Umbilical cord (tissue), 2 donors: ENCODE results near the gene SNX8. TPM values are rescaled to one million over a fixed set of nuclear protein-coding genes. Genes with fewer than 3 reads are reported as not detected.
A peak's percentile ranks its signal among the peaks of the same experiment; 100 is the strongest.
"Not testable (repeated sequence)": the region's sequence is repeated elsewhere in the genome, so short reads cannot be mapped to it uniquely, and the experiment has no call there.

Source experiments
- DNase-seq: peaks from one replicate; pipeline ENCODE4 v3.0.0-alpha.2; 2015; ENCODE audit warnings: low spot score
- total RNA-seq: library from RNA; depleted of rRNA; stranded (reverse); fragments of >200 nt; gene quantifications from one replicate; pipeline ENCODE4 v1.2.3, GENCODE V29; 2014; ENCODE audit warnings: low replicate concordance; ENCODE audit not compliant: insufficient read depth

SNX8 gene
- total RNA-seq, 1 donor from 2014 or later, result 5.1 TPM

DNA sequence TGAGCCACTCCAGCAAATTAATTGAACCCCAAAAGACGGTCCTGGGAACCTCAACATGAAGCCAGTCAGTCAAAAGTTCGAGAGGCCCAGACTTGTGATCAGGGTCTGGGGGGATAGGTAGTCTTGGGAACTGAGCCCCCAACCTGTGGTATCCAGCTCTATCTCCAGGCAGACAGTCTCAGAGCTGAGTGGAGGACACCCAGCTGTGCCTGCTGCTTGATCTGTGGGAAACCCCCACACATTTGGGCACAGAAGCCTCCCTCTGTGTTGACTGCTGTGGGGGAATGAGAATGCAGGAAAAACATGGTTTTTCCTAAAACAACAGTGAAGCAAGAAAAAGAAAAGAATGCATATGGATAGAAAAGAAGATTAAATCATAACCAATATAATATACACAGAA is 16.3 kb upstream of the SNX8 start:
- DNase-seq, result no peak

DNA sequence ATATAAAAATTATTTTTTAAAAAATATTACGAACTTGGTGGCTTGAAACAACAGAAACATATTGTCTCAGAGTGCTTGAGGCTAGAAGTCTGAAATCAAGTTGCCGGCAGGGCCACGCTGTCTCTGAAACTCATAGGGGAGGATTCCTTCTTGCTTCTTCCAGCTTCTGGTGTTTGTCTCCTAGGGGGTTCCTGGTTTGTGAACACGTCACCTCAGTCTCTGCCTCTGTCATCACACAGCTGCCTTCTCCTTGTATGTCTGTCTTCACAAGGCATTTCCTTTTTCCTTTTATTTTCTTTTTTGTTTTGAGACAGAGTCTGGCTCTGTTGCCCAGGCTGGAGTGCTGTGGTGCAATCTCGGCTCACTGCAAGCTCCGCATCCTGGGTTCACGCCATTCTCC is 12.7 kb upstream of the SNX8 start:
- no peak for DNase-seq

DNA sequence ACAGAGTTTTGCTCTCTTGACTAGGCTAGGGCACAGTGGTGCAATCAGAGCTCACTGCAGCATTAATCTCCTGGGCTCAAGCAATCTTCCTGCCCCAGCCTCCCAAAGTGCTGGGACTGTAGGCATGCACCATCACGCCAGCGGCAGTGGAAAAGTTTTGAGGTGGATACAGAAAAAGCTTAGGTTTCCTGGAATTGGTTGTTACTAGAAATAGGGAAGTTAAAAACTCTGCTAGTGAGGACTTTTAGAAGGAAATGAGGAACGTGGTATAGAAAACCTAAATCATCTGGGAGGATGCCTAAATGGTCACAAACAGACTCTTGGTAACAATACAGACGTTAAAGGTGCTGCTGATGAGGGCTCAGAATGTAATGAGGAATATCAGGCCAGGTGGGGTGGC is 10.9 kb upstream of the SNX8 start:
- peak; percentile 35 for DNase-seq

DNA sequence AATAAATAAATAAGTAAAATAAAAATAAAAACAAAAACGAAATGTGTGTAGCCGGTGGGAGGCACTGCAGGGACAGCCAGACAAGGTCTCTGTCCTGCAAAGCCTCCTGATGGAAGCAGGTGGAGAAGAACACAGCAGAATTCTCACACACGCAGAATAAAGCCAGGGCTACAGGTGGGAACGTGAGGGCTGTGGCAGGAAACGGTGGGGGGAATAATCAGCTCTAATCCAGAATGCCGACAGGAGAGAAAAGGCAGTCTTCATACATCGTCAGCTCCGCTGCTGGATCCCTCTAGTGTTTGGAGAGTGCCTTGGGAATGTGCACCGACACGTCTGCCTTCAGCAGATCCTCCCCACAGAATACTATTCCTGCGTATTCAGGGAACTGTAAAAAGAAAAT is 6.8 kb upstream of the SNX8 start:
- no peak for DNase-seq

DNA sequence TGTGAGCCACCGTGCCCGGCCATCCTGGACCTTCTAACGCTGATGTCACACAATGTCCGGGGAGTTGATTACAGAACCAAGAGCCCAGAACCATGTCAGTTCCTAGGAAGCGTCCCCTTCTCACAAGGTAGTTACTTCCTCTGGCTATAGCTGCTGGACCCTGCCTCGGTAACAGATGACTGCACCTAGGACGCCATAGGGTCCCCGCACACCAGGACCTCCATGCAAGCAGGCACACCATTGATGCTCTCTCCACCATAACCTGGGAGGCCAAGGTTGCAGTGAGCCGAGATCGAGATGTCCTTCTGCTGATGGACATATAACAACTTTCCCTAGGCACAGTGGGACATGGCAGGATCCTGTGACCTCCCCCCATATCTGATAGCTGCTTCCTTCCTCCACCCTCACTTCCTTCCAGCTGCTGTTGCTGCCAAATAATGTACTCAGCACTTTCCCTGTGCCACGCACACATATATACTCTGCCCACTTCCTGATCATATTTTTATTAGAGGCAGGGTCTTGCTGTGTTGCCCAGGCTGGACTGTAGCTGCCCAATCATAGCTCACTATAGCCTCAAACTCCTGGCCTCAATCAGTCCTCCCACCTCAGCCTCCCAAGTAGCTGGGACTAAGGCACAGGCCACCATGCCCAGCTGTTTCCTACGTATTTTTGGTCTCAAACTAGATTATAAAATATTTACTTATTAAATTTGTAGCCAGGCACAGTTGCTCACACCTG is 3.5 kb upstream of the SNX8 start:
- DNase-seq, result no peak

DNA sequence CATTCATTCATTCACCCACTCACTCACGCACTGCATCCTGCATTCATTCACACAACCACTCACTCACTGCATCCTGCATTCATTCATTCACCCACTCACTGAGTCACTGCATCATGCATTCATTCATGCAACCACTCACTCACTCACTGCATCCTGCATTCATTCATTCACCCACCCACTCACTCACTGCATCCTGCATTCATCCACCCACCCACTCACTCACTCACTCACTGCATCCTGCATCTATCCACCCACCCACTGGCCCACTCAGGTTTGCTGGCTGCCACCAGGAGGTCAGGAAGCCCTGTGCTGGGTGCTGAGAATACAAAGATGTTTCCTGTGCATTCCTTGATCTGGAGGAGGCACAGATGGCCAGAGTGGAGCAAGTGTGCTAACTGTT is 2.3 kb upstream of the SNX8 start:
- DNase-seq, result no peak

DNA sequence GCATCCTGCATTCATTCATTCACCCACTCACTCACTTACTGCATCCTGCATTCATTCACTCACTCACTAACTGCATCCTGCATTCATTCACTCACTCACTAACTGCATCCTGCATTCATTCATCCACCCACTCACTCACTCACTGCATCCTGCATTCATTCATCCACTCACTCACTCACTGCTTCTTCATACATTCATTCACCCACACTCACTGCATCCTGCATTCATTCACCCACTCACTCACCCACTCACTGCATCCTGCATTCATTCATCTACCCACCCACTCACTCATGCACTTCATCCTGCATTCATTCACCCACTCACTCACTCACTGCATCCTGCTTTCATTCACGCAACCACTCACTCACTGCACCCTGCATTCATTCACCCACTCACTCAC is 1.5 kb upstream of the SNX8 start:
- DNase-seq, result no peak

DNA sequence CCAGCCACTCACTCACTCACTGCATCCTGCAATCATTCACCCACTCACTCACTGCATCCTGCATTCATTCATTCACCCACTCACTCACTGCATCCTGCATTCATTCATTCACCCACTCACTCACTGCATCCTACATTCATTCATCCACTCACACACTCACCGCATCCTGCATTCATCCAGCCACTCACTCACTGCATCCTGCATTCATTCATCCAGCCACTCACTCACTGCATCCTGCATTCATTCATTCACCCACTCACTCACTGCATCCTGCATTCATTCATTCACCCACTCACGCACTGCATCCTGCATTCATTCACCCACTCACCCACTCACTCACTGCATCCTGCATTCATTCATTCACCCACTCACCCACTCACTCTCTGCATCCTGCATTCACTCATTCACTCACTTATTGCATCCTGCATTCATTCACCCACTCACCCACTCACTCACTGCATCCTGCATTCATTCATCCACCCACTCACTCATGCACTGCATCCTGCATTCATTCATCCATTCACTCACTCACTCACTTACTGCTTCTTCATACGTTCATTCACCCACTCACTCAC is 802 bp upstream of the SNX8 start:
- not testable (repeated sequence) for DNase-seq

DNA sequence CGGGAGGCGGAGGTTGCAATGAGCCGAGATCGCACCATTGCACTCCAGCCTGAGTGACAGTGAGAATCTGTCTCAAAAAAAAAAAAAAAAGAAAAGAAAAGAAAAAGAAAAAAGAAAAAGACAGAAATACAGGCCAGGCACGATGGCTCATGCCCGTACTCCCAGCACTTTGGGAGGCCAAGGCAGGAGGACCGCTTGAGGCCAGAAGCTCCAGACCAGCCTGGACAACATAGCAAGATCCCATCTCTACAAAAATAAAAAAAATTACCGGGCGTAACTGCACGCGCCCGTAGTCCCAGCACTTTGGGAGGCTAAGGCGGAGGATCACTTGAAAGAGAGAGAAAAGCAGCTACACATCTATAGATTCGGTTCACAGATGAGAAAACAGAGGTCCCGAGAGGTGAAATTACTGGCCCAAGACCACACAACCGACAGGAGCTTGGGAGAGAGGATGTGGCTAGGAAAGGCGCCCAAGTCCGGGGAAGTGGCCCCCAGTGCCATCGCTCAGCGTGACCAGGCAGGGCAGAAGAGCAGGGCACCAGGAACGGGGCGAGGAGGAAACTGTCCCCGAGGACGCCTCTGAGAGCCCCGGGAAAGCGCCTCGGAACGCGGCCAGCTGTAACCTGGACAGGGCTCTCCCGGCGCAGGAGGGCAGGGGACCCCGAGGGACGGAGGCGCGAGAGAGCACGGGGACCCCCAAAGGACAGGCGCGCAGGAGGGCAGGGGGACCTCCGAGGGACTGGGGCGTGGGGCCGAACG is 612 bp downstream of the SNX8 start:
- DNase-seq, result no peak

DNA sequence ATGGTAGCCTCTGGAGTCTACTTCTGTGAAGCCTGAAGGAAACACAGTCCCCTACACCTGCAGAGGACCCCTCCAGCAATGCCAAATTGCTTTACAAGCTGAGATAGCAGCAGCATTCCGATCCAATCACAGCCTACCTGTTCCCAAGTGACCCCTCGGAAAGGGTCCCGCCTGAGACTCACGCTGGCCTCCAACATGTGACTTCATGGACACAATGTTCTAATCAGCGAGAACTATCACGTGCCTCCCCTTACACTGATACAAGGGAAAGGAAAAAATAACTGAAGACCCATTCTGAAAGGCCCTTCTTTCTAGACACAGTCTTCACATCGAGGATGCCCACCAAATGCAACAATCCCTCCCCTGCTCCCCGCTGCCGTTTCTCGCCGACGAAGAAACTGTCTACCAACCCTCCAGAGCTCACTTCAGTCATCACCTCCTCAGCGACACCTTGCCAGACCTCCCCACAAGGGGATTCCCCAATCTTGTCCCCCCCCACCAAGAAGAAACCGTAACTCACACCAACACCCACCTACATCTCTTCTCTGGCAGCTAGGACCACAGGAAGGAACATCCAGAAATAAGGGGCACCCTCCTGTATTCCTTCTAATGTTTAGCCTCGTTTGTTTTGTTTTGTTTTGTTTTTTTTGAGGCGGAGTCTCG is 1.8 kb downstream of the SNX8 start:
- no peak for DNase-seq

DNA sequence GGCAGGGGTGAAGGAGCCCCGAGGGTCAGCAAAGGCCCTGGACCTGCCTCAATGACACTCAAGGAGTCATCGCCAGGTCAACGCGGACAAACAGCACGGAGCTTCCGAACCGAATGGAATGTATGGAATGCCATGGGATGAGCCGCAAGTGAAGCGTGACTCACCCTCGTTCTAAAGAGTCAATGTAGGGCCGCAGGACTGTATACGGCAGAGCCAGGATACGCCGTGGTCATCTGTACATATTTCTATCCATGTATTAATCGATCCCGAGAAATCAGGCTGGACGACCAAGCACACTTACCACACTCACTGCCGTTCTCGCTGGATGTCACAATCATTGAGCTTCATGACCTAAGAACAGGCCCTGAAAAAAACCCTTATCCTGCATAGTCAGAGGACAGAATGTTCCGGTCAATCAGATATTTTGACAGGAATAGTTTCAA is 4.3 kb downstream of the SNX8 start:
- DNase-seq, result peak; percentile 57

DNA sequence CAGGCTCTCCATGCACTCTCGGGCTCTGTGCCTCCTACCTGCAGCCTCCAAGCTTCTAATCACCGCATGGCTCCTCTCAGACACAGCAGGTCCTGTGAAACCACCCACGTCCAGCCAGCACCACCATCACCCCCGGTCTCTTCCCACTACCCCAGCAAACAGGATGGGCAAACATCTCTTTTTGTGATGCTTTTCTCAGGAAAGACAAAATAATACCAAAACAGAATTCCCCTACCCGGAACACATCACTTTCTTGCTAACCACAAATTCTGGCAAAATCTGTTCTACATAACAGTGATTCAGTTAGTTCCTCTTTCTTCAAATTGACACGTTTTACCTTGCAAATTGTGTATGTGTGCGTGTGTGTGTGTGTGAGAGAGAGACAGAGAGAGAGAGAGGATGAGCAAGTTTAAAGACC is 6.5 kb downstream of the SNX8 start:
- no peak for DNase-seq

DNA sequence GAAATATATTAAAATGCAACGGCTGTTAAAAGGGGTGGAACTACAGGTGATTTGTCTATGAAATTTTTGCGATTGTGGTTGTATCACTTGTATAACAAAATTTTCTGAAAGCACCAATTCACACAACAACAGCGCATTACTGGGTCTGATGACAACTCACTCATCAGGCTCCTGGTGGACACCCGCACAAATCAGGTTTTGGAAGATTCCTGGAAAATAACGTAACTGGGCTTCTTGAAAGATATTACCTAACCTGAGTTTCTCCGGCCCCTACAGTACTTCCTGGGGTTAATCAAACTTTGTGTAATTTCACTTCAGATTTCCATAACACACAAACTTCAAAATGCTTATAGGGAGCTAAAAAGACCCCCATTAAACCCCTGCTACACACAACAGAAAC is 7.6 kb downstream of the SNX8 start:
- DNase-seq, result peak; percentile 31

DNA sequence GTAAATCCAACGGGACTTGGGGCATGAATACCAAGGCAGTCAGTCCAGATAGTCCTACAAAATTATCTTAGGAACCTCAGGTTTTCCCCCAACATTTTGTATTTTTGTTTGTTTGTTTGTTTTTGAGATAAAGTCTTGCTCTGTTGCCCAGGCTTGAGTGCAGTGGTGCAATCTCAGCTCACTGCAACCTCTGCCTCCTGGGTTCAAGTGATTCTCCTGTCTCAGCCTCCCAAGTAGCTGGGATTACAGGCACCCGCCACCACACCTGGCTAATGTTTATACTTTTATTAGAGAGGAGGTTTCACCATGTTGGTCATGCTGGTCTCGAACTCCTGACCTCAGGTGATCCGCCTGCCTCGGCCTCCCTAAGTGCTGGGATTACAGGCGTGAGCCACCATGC is 9.0 kb downstream of the SNX8 start:
- not testable (repeated sequence) for DNase-seq

DNA sequence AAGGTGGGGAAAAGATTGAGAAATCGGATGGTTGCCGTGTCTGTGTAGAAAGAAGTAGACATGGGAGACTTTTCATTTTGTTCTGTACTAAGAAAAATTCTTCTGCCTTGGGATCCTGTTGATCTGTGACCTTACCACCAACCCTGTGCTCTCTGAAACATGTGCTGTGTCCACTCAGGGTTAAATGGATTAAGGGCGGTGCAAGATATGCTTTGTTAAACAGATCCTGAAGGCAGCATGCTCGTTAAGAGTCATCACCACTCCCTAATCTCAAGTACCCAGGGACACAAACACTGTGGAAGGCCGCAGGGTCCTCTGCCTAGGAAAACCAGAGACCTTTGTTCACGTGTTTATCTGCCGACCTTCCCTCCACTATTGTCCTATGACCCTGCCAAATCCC is 10.7 kb downstream of the SNX8 start:
- not testable (repeated sequence) for DNase-seq

DNA sequence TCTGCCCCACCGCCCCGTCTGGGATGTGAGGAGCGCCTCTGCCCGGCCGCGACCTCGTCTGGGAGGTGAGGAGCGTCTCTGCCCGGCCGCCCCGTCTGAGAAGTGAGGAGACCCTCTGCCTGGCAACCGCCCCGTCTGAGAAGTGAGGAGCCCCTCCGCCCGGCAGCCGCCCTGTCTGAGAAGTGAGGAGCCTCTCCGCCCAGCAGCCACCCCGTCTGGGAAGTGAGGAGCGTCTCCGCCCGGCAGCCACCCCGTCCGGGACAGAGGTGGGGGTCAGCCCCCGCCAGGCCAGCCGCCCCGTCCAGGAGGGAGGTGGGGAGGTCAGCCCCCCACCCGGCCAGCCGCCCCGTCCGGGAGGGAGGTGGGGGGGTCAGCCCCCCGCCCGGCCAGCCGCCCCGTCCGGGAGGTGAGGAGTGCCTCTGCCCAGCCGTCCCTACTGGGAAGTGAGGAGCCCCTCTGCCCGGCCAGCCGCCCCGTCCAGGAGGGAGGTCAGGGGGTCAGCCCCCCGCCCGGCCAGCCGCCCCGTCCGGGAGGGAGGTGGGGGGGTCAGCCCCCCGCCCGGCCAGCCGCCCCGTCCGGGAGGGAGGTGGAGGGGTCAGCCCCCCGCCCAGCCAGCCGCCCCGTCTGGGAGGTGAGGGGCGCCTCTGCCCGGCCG is 11.4 kb downstream of the SNX8 start:
- not testable (repeated sequence) for DNase-seq

DNA sequence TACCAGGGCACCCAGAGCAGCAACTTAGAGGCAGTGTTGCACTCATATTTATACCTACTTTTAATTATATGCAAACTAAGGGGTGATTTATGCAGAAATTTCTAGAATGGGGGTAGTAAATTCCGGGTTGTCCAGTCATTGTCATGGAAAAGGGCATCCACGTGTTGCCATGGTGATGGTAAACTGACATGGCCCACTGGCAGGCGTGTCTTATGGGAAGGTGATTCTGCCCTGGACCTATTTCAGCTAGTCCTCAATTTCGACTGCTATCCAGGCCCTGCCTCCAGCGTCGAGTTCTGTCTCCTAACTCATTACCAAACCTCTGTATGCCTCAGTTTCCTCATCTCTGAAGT is 12.8 kb downstream of the SNX8 start:
- no peak for DNase-seq

DNA sequence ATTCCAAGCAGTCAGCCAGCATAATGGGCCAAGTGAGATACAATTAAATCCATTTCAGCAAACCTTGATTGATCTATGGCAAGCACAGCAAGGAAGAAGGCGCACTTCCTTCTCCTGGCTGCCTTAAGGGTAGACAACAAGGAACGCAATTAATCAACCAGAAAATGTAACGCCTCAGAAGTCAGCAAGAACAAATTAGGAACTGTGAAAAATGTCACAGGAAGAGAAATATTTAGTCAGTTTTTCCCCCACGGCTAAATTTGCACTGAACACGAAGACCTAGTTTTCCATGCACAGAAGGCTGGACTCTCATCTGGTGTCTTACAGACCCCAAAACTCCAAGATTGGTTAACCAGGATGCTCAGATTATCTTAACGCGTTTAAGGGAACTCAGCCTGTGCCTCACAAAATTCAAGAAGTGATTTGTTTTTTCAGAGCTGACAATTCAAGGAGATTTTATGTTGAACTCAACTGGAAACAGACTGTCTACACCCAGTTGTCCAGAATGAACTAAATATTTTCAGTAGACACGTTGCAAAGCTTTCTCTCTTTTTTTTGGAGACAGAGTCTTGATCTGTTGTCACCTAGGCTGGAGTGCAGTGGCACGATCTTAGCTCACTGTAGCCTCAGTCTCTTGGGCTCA is 14.2 kb downstream of the SNX8 start:
- DNase-seq, result no peak

DNA sequence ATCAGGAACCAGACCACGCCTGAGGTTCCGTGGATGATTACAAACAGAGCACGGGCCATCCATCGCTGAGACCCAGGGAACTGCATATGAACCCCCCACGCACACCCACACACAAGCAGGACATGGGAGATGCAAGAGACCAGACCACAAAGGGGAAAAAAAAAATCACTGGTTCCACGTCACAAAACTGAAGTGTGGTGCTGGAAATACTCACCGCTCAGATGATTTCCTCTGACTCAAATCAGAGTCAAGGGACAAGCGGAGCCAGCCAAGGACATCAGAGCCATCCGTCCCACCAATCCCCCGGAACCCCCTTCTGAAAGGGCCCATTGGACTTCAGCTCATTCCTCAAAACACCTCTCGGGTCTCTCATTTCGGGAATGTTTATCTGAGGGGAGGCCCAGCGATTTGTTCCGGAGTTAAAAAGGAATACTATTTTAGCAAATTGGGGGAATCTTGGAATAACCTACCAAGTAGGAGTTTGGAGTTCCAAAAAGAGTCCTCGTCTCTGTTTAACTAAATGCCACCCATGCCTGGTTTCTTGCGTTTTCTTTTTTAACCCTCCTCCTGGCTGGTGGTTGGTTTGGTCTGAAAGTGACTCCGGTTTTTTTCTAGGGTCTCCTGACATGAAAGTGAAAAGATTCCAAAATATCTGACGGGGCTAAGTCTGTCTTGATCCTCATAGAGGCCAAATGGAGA is 15.0 kb downstream of the SNX8 start:
- DNase-seq, result no peak

DNA sequence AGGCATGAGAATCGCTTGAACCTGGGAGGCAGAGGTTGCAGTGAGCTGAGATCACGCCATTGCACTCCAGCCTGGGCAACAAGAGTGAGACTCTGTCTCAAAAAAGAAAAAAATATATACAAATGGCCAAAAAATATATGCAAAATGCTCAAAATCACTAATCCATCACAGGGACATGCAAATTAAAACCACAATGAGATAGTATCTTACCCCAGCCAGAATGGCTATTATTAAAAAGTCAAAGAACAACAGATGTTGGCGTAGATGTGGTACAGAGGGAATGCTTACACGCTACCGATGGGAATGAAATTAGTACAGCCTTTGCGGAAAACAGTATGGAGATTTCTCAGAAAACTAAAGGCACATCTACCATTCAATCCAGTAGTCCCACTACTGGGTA is 17.4 kb downstream of the SNX8 start:
- DNase-seq, result no peak
